ENCODE data around the gene DENR.
A peak's percentile ranks its signal among the peaks of the same experiment; 100 is the strongest.
"Not testable (repeated sequence)": the region's sequence is repeated elsewhere in the genome, so short reads cannot be mapped to it uniquely, and the experiment has no call there.

The DENR gene

DNA sequence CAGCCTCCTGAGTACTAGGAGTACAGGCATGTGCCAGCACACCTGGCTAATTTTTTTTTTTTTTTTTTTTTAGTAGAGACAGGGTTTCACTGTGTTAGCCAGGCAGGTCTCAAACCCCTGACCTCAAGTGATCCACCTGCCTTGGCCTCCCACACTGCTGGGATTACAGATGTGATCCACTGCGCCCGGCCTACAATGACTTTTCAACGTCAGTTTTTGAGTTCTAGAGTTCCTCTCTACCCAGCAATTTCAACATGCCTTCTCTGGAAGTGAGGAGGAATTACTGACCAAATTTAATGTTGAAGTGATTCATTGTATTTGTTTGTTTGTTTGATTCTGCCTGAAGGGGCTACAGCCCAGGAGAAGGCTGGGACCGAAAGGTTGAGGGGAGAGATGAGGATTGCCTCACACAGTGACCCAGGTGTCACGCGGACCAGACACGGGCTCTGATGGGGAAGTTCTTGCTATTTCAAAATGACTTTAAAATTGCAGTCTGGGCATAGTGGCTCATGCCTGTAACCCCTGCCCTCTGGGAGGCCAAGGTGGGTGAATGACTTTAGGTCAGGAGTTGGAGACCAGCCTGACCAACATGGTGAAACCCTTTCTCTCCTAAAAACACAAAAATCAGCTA lies 8.6 kb upstream of the DENR start:
- DNase-seq: no peak

DNA sequence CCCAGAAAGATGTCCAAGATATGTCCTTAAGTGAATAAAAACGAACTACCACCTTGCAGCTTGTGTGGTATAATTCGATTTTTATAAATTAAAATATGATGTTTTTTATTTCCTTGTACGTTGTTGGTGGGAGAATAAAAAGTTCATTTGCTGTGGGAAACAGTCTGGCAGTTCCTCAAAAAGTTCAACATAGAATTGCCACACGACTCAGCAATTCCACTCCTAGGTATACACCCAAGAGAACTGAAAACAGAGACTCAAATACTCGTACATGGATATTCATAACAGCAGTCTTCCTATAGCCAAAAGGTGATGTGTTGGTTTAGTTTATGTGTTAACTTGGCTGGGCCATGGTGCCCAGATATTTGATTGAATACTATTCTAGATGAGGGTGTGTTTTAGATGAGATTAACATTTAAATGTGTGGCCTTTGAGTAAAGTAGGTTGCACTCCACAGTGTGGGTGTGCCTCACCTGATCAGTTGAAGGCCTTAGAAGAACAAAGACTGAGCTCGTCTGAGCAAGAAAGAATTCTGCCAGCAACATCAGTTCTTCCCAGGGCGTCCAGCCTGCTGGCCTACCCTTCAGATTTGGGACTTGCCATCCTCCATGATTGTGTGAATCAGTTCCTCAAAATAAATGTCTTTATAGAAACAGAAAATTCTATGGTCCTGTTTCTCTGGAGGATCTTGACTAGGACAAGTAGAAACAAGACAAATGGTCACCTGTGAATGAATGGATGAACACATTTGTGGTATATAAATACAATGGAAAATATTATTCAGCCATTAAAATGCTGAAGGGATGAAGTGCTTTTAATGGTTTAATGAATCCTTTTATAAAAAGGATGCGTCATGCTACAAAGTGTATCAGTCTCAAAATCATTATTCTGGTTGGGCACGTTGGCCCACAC lies 5.1 kb upstream of the DENR start:
- DNase-seq: no peak

DNA sequence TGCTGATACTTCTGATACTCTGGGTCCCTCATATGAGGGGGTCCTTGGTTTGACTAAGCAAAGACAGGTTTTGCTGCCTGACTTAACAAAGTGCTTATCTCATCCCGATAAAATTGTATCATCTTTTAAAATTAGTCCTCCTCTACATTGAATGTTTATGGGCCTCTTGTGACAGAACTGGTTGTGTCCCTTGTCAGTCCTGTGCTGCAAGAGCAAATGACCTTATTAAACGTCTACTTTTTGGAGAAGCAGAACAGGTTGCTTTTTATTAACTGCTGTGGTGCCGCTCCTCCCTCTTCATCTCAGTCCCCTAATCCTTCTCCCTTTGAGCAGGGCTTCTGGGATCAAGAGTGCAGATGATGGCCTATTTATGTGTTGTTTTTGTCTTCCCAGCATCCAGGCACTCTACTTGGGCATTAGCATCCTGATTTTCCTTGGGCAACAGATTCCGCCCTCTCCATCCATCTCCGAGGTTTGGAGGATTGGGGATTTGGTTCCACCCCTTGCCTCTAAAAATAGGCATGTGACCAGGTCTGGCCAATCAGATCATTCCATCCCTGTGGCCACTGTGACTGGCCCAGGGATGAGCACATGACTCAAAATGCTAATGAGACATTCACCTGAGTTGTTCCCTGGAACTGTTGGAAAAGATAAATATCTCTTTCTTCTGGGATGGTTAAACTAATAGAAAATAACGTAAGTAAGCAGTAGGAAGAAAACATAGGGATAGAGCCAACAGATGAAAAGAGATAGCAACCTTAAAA lies 2.9 kb upstream of the DENR start:
- no peak for DNase-seq

DNA sequence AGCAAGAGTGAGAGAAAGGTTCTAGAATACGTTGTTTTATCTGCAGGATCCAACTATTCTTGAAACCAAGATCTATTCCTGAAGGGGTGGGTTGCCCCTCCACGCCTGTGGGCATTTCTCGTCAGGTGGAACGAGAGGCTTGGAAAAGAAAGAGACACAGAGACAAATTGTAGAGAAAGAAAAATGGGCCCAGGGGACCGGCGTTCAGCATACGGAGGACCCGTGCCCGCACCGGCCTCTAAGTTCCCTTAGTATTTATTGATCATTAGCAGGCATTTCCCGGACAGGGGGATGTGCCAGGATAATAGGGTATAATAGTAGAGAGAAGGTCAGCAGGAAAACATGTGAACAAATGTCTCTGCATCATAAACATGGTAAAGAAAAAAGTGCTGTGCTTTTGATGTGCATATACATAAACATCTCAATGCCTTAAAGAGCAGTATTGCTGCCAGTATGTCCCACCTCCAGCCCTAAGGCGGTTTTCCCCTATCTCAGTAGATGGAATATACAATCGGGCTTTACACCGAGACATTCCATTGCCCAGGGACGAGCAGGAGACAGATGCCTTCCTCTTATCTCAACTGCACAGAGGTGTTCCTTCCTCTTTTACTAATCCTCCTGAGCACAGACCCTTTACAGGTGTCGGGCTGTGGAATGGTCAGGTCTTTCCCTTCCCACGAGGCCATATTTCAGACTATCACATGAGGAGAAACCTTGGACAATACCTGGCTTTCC lies 1.7 kb upstream of the DENR start:
- not testable (repeated sequence) for DNase-seq

DNA sequence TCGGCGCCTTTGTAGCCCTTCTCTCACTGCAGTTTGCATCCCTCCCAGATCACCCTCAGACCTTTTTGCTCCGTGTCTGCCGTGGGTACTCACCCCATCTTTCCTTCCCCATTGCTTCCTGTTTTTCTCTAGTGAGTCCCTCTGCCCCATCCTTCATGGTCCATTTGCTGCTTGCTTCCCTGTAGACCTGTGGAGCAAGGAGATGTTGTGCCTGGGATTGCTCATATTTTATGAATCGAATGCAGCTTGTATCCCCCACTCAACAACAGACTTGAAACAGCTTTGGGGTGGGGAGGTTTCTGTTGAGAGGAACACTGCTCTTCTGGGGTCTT lies 661 bp downstream of the DENR start:
- no peak for DNase-seq

DNA sequence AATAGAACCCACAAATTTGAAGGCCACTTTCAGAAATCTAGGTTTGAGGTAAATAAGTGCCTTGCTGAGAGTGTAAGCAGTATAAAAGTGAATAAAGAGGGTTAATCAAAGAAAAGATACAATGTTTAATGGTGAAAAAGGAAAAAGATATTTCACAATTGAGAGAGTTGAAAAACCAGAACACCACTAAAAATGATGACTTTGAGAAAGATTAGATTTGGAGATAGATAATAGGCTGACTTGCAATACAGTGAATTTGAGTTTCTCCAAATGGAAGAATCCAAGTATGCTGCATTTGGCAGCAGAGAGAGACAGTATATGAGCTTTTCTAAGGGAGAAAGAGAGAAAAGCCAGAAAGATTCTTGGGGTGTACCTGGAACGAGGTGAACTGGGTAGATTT lies 2.2 kb downstream of the DENR start:
- DNase-seq: no peak

DNA sequence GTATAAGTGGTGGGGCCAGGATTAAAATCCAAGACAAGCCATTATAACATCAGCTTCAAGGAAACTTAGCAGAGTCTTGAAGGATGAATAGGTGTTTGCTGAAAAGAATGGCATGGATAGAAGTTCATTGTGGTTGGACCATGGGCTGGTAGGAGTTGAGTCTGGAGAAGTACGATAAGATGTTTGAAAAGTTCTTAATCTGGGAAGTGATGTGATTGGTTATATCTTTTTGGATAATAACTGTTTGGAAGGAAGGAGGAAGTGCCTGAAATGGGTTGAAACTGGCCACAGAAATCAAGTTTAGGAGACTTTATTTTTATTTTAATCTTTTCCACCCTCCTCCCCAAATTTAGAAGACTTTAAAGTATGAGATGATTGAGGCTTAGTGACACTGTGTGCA lies 4.9 kb downstream of the DENR start:
- no peak for DNase-seq

DNA sequence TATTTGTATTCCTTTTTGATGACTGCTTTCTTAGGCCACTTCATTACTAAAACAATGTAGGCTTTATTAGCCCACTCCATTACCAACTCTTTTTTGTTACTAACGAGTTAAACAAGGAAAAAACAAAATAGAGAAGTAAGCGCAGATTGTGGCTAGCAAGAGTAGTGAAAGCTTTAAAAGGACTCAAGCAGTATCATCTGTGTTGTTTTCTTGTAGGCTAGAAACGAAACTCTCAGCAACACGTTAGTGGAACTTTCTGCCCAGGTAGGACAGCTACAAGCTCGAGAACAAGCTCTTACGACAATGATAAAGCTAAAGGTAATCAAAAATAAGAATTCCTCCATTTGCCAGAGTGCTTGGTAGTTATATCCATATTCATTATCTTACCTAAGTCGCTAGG lies 32.9 kb downstream of the DENR start:
- no peak for DNase-seq

DNA sequence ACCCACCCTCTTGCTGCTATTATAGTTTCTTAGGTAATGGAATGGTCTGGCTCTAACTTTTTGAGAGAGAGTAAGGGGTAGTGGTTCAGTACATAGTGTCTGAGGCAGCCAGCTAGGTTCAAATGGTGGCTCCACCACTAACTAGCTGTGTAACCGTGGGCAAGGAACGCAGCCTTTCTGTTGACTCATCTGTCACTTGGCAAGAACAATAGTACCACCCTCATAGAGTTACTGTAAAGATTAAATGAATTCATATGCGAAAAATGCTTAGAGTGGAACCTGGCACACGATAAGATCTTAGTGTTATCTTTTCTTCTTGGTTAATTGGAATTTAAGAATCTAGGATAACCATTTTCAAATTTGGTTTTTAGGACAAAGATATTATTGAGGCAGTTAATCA lies 35.8 kb downstream of the DENR start:
- DNase-seq: no peak

DNA sequence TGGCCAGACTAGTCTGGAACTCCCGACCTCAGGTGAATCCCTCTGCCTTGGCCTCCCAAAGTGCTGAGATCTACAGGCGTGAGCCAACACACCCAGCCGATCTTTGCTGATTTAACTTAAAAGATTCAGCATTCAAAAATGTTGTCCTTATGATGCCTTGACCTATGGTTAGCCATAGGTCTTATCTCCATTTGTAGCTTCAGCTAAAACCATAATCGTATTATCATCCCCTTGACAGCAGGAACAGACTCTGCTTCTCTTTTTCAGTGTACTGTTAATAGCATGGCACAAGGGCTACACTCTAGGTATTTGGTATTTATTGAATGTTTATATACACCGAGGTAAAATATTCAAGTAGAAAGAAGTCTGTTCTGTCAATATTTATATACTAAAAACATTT lies 37.0 kb downstream of the DENR start:
- no peak for DNase-seq

DNA sequence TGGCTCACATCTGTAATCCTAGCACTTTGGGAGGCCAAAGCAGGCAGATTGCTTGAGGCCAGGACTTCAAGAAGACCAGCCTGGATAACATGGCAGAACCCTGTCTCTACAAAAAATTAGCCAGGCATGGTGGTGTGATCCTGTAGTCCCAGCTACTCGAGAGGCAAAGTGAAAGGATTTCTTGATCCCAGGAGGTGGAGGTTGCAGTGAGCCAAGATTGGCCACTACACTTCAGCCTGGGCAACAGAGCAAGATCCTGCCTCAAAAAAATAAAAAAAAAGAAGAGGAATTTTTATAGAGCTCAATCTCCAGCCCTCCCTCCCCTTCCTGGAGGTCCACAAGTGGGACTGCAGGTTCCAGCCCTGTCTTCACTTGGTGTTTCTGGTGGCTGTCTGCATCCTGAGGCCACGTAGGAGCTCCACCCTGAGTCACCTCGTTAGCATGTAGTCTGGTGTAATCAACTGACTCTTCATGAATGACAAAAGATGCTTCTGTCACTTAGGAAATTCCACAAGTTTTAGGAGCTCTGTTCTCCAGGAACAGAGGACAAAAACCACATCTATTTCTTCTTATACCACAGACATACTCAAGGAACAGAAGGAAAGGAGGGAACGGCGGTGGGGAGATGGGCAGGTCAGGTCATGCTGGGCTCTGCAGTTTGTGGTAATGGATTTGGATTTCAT lies 37.9 kb downstream of the DENR start:
- DNase-seq: no peak

DNA sequence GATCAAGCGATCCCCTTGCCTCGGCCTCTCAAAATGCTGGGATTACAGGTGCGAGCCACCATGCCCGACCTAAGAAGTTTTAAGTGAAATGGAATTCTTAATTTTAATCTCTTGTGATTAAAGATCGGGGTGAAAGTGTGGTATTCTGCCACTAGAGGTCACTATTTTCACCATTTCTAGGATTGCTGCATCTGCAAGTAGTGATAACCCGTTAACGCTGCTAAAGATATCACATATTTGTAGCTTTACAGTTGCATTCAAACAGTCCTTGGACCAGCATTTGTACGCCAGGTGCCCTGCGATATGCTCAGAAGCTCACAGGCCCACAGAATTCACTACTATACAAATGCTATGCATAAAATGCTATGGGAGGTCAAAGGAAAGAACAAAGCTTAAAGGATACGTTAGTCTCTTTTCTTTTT lies 41.1 kb downstream of the DENR start:
- DNase-seq: peak; percentile 42

DNA sequence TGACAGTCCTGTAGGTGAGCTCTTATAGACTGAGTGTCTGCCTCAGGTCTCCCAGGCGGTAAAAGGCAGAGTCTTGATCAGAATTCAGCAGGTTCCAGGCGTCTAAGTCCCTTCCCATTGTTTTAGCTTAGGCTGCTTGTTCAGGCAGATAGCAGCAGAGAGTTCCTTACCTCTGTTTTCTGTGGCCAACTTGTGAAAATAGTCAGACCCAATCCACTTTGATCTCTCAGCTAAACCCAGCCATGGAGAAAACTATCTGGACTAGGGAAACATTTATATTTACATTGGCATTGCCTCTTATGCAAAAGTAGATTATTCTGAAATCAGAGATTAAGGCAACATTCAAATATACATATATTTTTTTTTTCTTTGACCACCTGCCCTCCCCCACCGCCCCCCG lies 43.2 kb downstream of the DENR start:
- no peak for DNase-seq

DNA sequence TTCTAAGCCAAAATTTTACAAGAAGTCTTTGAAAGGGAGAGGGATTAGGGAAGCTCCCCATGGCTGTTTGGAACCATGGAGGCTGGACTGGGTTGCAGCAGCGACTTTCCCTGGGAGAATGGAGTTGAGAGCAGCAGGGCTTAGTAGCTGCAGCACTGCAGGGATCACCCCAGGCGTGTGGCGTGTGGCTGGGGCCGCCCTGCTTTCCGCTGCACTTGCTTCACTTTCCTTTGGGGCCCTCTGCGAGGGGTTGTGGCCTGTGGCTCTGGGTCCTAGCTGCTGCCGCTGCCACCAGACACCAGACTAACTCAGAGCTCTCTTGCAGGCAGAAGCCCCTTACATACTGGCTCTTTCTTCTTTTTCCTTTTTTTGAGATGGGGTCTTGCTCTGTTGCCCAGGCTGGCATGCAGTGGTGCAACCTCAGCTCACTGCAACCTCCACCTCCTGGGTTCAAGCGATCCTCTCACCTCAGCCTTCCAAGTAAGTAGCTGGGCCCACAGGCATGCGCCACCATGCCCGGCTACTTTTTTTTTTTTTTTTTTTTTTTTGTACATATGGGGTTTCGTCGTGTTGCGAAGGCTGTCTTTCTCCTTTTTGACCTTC lies 47.1 kb downstream of the DENR start:
- no peak for DNase-seq

DNA sequence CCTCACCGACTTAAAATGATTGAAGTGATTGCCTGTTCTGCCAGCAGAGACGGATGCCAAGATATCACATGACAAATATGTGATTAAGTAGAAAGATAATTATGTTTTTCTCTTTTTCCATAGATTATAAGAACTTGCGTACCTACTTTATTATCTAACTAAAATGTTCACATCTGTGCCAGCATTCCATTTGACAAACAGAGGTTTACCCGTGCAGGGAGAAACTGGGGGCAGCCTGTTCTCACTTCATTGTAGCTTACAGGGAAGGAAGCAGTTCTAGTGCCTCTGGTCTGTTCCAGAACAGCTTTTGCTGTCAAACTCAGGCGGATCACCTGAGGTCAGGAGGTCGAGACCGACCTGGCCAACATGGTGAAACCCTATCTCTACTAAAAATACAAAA lies 51.3 kb downstream of the DENR start:
- DNase-seq: no peak

DNA sequence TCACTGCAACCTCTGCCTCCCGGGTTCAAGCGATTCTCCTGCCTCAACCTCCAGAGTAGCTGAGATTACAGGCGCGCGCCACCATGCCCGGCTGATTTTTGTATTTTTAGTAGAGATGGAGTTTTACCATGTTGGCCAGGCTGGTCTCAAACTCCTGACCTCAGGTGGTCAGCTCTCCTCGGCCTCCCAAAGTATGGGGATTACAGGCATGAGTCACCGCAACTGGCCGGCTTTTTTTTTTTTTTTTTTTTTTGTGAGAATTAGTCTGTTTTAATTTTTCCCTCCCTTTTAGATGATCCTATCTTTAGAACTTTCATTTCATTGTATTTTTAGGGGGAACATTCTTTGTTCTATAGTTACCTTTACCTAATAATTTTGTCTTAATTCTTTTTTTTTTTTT lies 52.3 kb downstream of the DENR start:
- not testable (repeated sequence) for DNase-seq

DNA sequence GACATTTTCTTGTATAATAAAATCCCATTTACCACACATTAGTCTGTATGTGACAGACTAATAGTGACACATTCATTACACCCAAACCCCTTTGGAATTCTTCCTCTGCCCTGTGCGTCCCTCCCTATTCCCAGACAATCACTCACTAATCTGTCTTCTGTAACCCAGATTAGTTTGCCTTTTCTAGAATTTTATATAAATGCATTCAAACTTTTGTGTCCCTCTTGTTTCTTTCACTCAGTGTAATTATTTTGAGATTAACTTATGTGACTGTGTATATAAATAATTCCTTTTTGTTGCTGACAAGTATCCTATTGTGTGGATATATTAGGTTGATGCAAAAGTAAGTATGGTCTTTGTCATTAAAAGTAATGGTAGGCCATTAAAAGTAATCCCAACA lies 55.0 kb downstream of the DENR start:
- no peak for DNase-seq

DNA sequence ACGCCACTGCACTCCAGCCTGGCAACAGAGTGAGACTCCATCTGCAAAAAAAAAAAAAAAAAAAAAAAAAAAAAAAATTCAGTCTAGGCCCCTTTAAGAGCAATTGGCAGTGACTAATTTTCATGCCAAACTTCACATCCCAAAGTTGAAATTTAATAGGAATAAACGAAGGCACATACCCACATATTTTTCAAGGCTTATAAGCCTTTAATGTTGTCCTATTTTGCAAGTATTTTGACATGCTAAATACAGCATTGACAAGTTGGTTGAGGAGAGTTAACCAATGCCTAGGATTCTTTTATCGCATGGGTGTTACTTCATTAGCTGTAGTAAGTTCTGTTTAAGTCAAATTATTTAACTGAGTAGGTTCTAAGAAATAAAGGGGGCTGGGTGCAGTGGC lies 59.2 kb downstream of the DENR start:
- DNase-seq: peak; percentile 28

DNA sequence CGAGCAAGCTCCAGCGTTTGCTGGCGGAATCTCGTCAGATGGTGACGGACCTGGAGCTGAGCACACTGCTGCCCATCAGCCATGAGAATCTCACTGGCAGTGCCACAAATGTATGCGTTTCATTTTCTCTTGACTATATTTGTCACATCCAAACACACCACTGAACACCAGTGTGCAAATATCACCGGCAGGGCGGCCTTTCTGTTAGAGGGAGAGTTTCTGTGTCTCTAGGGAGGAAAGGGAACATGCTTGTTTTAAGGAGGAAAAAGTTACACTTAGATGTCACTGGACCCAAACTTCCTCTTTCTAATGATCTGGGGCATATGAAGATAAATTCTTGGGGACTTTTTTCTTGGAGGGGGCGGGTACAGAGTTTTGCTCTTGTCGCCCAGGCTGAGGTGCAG lies 60.7 kb downstream of the DENR start:
- no peak for DNase-seq

DNA sequence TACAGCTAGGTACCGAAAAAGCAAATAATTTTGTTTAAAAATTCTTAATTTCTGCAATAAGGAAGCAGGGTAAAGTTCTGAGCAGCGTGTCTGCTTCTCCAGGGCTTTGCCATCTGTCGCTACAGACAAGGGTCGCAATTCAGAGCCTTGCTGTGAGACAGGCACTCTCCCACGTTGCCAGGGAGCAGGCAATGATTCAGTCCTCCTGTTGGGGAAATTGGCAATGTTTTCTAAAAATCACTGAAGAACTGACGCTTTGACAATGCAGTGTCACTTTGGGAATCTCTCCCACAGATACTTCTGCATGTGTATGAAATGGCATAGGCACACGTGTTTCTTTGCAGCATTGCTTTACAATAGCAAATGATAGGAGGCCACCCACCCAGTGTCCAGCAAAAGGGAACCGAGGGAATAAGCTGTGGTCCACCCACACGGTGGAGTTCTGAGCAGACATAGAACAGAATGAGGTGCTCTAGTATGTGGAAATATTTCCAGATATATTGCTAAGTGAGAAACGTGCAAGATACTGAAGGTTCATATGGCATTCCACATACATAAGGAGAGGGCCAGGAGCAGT lies 66.7 kb downstream of the DENR start:
- DNase-seq: no peak

DNA sequence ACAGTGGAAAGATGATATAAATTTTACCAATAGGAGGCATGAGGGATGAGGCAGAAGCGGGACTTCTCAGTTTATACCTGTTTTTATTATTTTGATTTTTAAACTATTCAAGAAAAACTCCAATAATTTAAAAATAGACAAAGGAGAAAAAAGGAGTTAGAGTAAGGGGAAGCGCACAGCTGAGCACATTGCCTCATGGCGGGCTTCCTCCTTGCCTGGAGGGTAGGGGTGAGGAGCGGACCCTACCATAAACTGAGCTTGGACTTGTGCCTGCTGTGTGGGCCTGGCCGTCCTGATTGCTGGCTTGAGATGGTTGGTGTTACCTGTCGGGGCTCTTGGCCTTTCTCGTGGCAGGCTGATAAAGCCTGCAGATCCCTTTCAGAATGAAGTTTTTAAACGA lies 67.5 kb downstream of the DENR start:
- DNase-seq: no peak

Measured in kidney glomerular epithelial cell (primary cell).